A549 (cell line): Measurements from ENCODE around the gene PDK4.

Source experiments
- BHLHE40 ChIP-seq: IDR thresholded peaks from 2 replicates; pipeline ENCODE4 v1.6.1; 2012; ENCODE audit warnings: low read depth, low read length, inconsistent platforms
- CTCF ChIP-seq: fragments of >200 bp; sonication (Bioruptor Twin); formaldehyde crosslinking; IDR thresholded peaks from 3 replicates; pipeline ENCODE4 v1.5.1; 2016
- EHMT2 ChIP-seq: fragments of 200-600 bp; sonication (generic); IDR thresholded peaks from 2 replicates; pipeline ENCODE4 v1.6.1; 2016; ENCODE audit warnings: antibody characterized with exemption, low read depth, mild to moderate bottlenecking, moderate library complexity
- GATA3 ChIP-seq: IDR thresholded peaks from 2 replicates; pipeline ENCODE4 v1.6.1; 2012; ENCODE audit warnings: borderline replicate concordance
- HOXB13 ChIP-seq: fragments of 250-450 bp; sonication (Bioruptor Pico); IDR thresholded peaks from 2 replicates; pipeline ENCODE4 v1.5.0; 2020; ENCODE audit warnings: low read depth, mild to moderate bottlenecking, moderate library complexity
- KDM1A ChIP-seq: fragments of 200-600 bp; sonication (generic); IDR thresholded peaks from 2 replicates; pipeline ENCODE4 v1.6.1; 2016; ENCODE audit warnings: low read depth, mild to moderate bottlenecking
- RCOR1 ChIP-seq: fragments of 150-350 bp; IDR thresholded peaks from 2 replicates; pipeline ENCODE4 v1.6.1; 2014; ENCODE audit warnings: antibody characterized with exemption, low read length, low read depth
- RFX5 ChIP-seq: fragments of 450-650 bp; IDR thresholded peaks from 2 replicates; pipeline ENCODE4 v1.7.1; 2014; ENCODE audit warnings: antibody characterized with exemption, mild to moderate bottlenecking, moderate library complexity
- TF ChIP-seq, protein P1 (sequence below): fragments of 200-600 bp; sonication (generic); IDR thresholded peaks from 2 replicates; pipeline ENCODE4 v1.6.1; 2016; ENCODE audit warnings: antibody characterized with exemption, mild to moderate bottlenecking, moderate library complexity
- TF ChIP-seq, protein P2 (sequence below): IDR thresholded peaks from 2 replicates; pipeline ENCODE4 v1.6.1; 2012

DNA sequence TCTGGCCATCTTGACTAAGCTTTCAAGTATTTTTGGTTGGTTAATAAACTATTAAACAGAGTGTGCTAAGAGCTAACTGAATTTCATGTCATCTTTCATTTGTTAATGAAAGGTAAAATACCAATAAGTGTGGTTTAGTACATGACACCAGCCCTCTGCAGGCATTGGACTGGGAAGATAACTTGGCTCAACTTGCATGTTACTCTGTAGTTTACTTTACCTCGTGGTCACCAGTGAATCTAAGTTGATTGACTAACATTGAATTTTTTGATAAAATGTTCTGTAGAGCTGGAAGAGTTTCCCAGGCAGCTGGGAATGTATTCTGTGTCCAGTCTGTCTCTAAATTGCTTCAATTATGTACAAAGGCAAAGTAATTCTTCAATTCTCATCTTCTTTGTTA, 60.7 kb downstream of the PDK4 start:
- TF ChIP-seq CTCF (no peak), RFX5 (no peak), BHLHE40 (no peak), RCOR1 (no peak), EHMT2 (no peak), KDM1A (no peak), GATA3 (no peak), HOXB13 (CRISPR knock-in tag) (no peak)
- TF ChIP-seq, protein P1, sequence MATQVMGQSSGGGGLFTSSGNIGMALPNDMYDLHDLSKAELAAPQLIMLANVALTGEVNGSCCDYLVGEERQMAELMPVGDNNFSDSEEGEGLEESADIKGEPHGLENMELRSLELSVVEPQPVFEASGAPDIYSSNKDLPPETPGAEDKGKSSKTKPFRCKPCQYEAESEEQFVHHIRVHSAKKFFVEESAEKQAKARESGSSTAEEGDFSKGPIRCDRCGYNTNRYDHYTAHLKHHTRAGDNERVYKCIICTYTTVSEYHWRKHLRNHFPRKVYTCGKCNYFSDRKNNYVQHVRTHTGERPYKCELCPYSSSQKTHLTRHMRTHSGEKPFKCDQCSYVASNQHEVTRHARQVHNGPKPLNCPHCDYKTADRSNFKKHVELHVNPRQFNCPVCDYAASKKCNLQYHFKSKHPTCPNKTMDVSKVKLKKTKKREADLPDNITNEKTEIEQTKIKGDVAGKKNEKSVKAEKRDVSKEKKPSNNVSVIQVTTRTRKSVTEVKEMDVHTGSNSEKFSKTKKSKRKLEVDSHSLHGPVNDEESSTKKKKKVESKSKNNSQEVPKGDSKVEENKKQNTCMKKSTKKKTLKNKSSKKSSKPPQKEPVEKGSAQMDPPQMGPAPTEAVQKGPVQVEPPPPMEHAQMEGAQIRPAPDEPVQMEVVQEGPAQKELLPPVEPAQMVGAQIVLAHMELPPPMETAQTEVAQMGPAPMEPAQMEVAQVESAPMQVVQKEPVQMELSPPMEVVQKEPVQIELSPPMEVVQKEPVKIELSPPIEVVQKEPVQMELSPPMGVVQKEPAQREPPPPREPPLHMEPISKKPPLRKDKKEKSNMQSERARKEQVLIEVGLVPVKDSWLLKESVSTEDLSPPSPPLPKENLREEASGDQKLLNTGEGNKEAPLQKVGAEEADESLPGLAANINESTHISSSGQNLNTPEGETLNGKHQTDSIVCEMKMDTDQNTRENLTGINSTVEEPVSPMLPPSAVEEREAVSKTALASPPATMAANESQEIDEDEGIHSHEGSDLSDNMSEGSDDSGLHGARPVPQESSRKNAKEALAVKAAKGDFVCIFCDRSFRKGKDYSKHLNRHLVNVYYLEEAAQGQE, result no peak
- TF ChIP-seq, protein P2, sequence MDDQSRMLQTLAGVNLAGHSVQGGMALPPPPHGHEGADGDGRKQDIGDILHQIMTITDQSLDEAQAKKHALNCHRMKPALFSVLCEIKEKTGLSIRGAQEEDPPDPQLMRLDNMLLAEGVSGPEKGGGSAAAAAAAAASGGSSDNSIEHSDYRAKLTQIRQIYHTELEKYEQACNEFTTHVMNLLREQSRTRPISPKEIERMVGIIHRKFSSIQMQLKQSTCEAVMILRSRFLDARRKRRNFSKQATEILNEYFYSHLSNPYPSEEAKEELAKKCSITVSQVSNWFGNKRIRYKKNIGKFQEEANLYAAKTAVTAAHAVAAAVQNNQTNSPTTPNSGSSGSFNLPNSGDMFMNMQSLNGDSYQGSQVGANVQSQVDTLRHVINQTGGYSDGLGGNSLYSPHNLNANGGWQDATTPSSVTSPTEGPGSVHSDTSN, result no peak
